Peyer's patch (tissue), 4 donors: Measurements from ENCODE around the gene OR2D2. TPM values are rescaled to one million over a fixed set of nuclear protein-coding genes. Genes with fewer than 3 reads are reported as not detected.

ENCODE experiments used
- DNase-seq, 3 donors: peaks; one replicate each; pipeline ENCODE4 v3.0.0-alpha.2; 2017 to 2019
- H3K27ac ChIP-seq, 4 donors: fragments of 200-600 bp; sonication (generic); one replicate each; pipeline ENCODE4 v1.5.1; 2016 to 2019
- H3K27me3 ChIP-seq, 2 donors: fragments of 200-600 bp; sonication (generic); one replicate each; pipeline ENCODE4 v1.5.1; 2019
- H3K36me3 ChIP-seq, 3 donors: fragments of 200-600 bp; sonication (generic); one replicate each; pipeline ENCODE4 v1.5.1; 2016 to 2019
- H3K4me1 ChIP-seq, 4 donors: fragments of 200-600 bp; sonication (generic); one replicate each; pipeline ENCODE4 v1.5.1; 2016 to 2019
- H3K4me3 ChIP-seq, 4 donors: fragments of 200-600 bp; sonication (generic); 1 replicate in 3 of 4; 2 replicates in 1 of 4; pipeline ENCODE4 v1.5.1; 2016 to 2019; ENCODE audit warnings: mild to moderate bottlenecking in 1 of 4
- H3K9me3 ChIP-seq, 4 donors: fragments of 200-600 bp; sonication (generic); one replicate each; pipeline ENCODE4 v1.5.1; 2016 to 2019; ENCODE audit warnings: mild to moderate bottlenecking in 1 of 4
- CTCF ChIP-seq, 6 experiments: fragments of 450-650 bp in 4 of 6; fragments of 200-600 bp in 2 of 6; sonication (generic) in 1 of 6; IDR thresholded peaks; one replicate each; pipeline ENCODE4 v1.5.1; 2017 to 2019; ENCODE audit warnings: antibody characterized with exemption in 6 of 6, mild to moderate bottlenecking in 3 of 6, moderate library complexity in 1 of 6
- POLR2A ChIP-seq, 2 donors: fragments of 450-650 bp; IDR thresholded peaks; one replicate each; pipeline ENCODE4 v1.5.1; 2017; ENCODE audit warnings: antibody characterized with exemption in 2 of 2, mild to moderate bottlenecking in 2 of 2, moderate library complexity in 2 of 2
- total RNA-seq, 4 donors: library from RNA; depleted of rRNA; stranded (reverse); fragments of >200 nt; gene quantifications; one replicate each; pipeline ENCODE4 v1.1.0, GENCODE V29; 2016

Gene OR2D2
- total RNA-seq, 4 donors from 2014 or later: 0.80 to 2.0 TPM; not detected in 2

GRCh38 chr11:6841694-6842093 is 50.6 kb downstream of the OR2D2 start:
- Histone ChIP-seq H3K27ac (no peak overlapping the region), H3K4me3 (no peak overlapping the region), H3K36me3 (no peaks in the 10 kb centered on the region), H3K4me1 (no peaks in the 10 kb centered on the region), H3K9me3 (no peaks in the 10 kb centered on the region), H3K27me3 (no peaks in the 10 kb centered on the region)
- DNase-seq: no peak
- TF ChIP-seq CTCF (IDR thresholded peaks at IDR 0.05) (no peak), POLR2A (IDR thresholded peaks at IDR 0.05) (no peak)

Other genes with a start within 250 kb of the OR2D2 start
- gene DCHS1, start 236.7 kb downstream of the OR2D2 start, total RNA-seq: 10 to 100 TPM in 2 of 4 donors, 1 to 10 TPM in 2; 2.8 to 12.4 (median 9.7) TPM
- gene MRPL17, start 209.2 kb downstream of the OR2D2 start, total RNA-seq: 10 to 100 TPM in 3 of 4 donors, 1 to 10 TPM in 1; 6.1 to 20.8 (median 16.6) TPM
- gene OR2AG2, start 120.5 kb downstream of the OR2D2 start, total RNA-seq: 1 to 10 TPM in 1 of 4 donors, under 1 TPM in 2, not detected in 1; 0.18 to 1.2 (median 0.85) TPM
- gene OR2AG1, start 109.5 kb downstream of the OR2D2 start, total RNA-seq: not detected
- gene OR6A2, start 92.8 kb downstream of the OR2D2 start, total RNA-seq: under 1 TPM in 2 of 4 donors, not detected in 2; 0.40 to 0.70 TPM
- gene OR10A5, start 46.8 kb downstream of the OR2D2 start, total RNA-seq: not detected
- gene OR10A2, start 29.4 kb downstream of the OR2D2 start, total RNA-seq: not detected
- gene OR10A4, start 15.9 kb downstream of the OR2D2 start, total RNA-seq: not detected
- not detected for gene OR2D3, start 28.5 kb upstream of the OR2D2 start, total RNA-seq
- 10 to 100 TPM in 2 of 4 donors, 1 to 10 TPM in 2; 5.1 to 19.8 (median 10.4) TPM for gene ZNF215, start 33.9 kb upstream of the OR2D2 start, total RNA-seq
- gene ZNF214, start 127.8 kb upstream of the OR2D2 start, total RNA-seq: 1 to 10 TPM in 3 of 4 donors, under 1 TPM in 1; 0.76 to 3.3 (median 1.7) TPM
- gene NLRP14, start 128.0 kb upstream of the OR2D2 start, total RNA-seq: 1 to 10 TPM in 1 of 4 donors, under 1 TPM in 1, not detected in 2; 0.27 to 1.7 TPM
- not detected for gene RBMXL2, start 196.5 kb upstream of the OR2D2 start, total RNA-seq